HCT116 (cell line): ENCODE results near the gene ZNF169. TPM values are rescaled to one million over a fixed set of nuclear protein-coding genes. Genes with fewer than 3 reads are reported as not detected.

ENCODE experiments used
- ATAC-seq: fragments of 200-7000 bp; cut with Tn5 transposase; 2 replicates; pipeline ENCODE4 v1.9.1; 2020; ENCODE audit warnings: mild to moderate bottlenecking, moderate library complexity
- BruUV-seq: library from RNA; stranded (reverse); fragments of 400-500 nt; replicated peaks from 2 replicates; lab custom pipeline; 2021; lab: Mats Ljungman, UMichigan
- CTCF ChIA-PET: fragments of 300-600 bp; sonication (Branson Sonifier 250); formaldehyde crosslinking; loops from one replicate; lab custom pipeline; 2021; ENCODE audit warnings: antibody characterized with exemption; lab: Charles Lee
- POLR2A ChIA-PET: fragments of 300-600, 350-600 bp; sonication (Branson Sonifier 250); formaldehyde crosslinking; loops from one replicate; lab custom pipeline; 2021; ENCODE audit warnings: antibody characterized with exemption; lab: Charles Lee
- RAD21 ChIA-PET, 2 experiments: fragments of 300-600 bp; sonication (Branson Sonifier 250); formaldehyde crosslinking; loops; one replicate each; lab custom pipeline; 2023; ENCODE audit warnings: low total read pairs in 2 of 2; ENCODE audit not compliant: uncharacterized antibody in 2 of 2, unreplicated experiment in 2 of 2, low non-redundant PET in 1 of 2; lab: Charles Lee
- DNase-seq: peaks from one replicate; pipeline ENCODE4 v3.0.0-alpha.2; 2010; ENCODE audit warnings: low read depth, low spot score
- H2AFZ ChIP-seq: fragments of 200-600 bp; shearing (Covaris generic), sonication (generic); 2 replicates; pipeline ENCODE4 v1.6.1; 2017; ENCODE audit warnings: low read depth, mixed run types, mixed read lengths, antibody characterized with exemption, low read length; ENCODE audit not compliant: poor library complexity, severe bottlenecking
- H3K27ac ChIP-seq: 2 replicates; pipeline ENCODE4 v1.5.1; 2012; ENCODE audit warnings: low read depth, low read length
- H3K27me3 ChIP-seq: fragments of 200-600 bp; sonication (generic); 2 replicates; pipeline ENCODE4 v1.6.1; 2016; ENCODE audit warnings: mixed run types, low read length, mixed read lengths; ENCODE audit not compliant: insufficient read depth
- H3K36me3 ChIP-seq, 2 experiments: fragments of 200-500 bp in 1 of 2; fragments of 200-600 bp in 1 of 2; sonication (Bioruptor generic) in 1 of 2; sonication (generic) in 1 of 2; 2 replicates each; pipeline versions ENCODE4 v1.5.1 to v1.6.1; 2014 to 2016; ENCODE audit warnings: low read length in 2 of 2, inconsistent platforms in 1 of 2, mixed read lengths in 1 of 2, mixed run types in 1 of 2; ENCODE audit not compliant: insufficient read depth in 2 of 2, control insufficient read depth in 1 of 2
- H3K4me1 ChIP-seq, 2 experiments: fragments of 200-600 bp in 1 of 2; sonication (generic) in 1 of 2; 2 replicates each; pipeline versions ENCODE4 v1.5.1 to v1.6.1; 2012 to 2017; ENCODE audit warnings: low read length in 2 of 2, inconsistent platforms in 1 of 2, mild to moderate bottlenecking in 1 of 2, mixed read lengths in 1 of 2, mixed run types in 1 of 2, moderate library complexity in 1 of 2; ENCODE audit not compliant: insufficient read depth in 2 of 2, control insufficient read depth in 1 of 2
- H3K4me2 ChIP-seq: fragments of 200-600 bp; sonication (generic); 2 replicates; pipeline ENCODE4 v1.6.1; 2017; ENCODE audit warnings: mixed run types, low read length, mixed read lengths
- H3K4me3 ChIP-seq, 2 experiments: fragments of 200-600 bp in 1 of 2; sonication (generic) in 1 of 2; replicated peaks in 1 of 2; 2 replicates each; pipeline ENCODE4 v1.5.1; 2011 to 2016; ENCODE audit warnings: low read length in 2 of 2, control low read depth in 1 of 2, low read depth in 1 of 2, mild to moderate bottlenecking in 1 of 2, mixed read lengths in 1 of 2, mixed run types in 1 of 2
- H3K79me2 ChIP-seq: fragments of 200-600 bp; sonication (generic); 2 replicates; pipeline ENCODE4 v1.6.1; 2017; ENCODE audit warnings: mild to moderate bottlenecking, mixed run types, low read length, moderate library complexity, mixed read lengths; ENCODE audit not compliant: insufficient read depth
- H3K9ac ChIP-seq: fragments of 200-600 bp; sonication (generic); 2 replicates; pipeline ENCODE4 v1.6.1; 2016; ENCODE audit warnings: low read length, mixed read lengths
- H3K9me2 ChIP-seq: fragments of 200-600 bp; sonication (generic), shearing (Covaris generic); 2 replicates; pipeline ENCODE4 v1.6.1; 2017; ENCODE audit warnings: mixed run types, mild to moderate bottlenecking, moderate library complexity; ENCODE audit not compliant: insufficient read depth
- H3K9me3 ChIP-seq, 2 experiments: fragments of 200-500 bp in 1 of 2; fragments of 200-600 bp in 1 of 2; sonication (Bioruptor generic) in 1 of 2; sonication (generic) in 1 of 2; 2 replicates each; pipeline ENCODE4 v1.6.1; 2014 to 2017; ENCODE audit warnings: low read length in 2 of 2, mixed read lengths in 2 of 2, inconsistent platforms in 1 of 2, low read depth in 1 of 2, mild to moderate bottlenecking in 1 of 2, mixed run types in 1 of 2, moderate library complexity in 1 of 2; ENCODE audit not compliant: control insufficient read depth in 1 of 2, insufficient read depth in 1 of 2
- H4K20me1 ChIP-seq: fragments of 200-600 bp; sonication (generic), shearing (Covaris generic); 2 replicates; pipeline ENCODE4 v1.6.1; 2017; ENCODE audit warnings: mixed run types, mild to moderate bottlenecking, moderate library complexity; ENCODE audit not compliant: insufficient read depth
- ATF3 ChIP-seq: IDR thresholded peaks from 2 replicates; pipeline ENCODE4 v1.6.1; 2012
- CBX3 ChIP-seq: IDR thresholded peaks from 2 replicates; pipeline ENCODE4 v1.6.1; 2012; ENCODE audit warnings: low read depth
- EZH2phosphoT487 ChIP-seq: fragments of 200-600 bp; IDR thresholded peaks from 2 replicates; pipeline ENCODE4 v1.6.1; 2018; ENCODE audit warnings: antibody characterized with exemption, borderline replicate concordance
- FOSL1 ChIP-seq: IDR thresholded peaks from 2 replicates; pipeline ENCODE4 v1.6.1; 2012; ENCODE audit warnings: low read depth
- POLR2A ChIP-seq: IDR thresholded peaks from 2 replicates; pipeline ENCODE4 v1.7.0; 2011; ENCODE audit warnings: borderline replicate concordance; ENCODE audit not compliant: insufficient read depth, insufficient read length; ENCODE audit errors: extremely low read depth
- REST ChIP-seq: IDR thresholded peaks from 2 replicates; pipeline ENCODE4 v1.6.1; 2012; ENCODE audit warnings: low read depth
- SIN3A ChIP-seq: IDR thresholded peaks from 2 replicates; pipeline ENCODE4 v1.6.1; 2012; ENCODE audit warnings: low read depth
- SP1 ChIP-seq: IDR thresholded peaks from 2 replicates; pipeline ENCODE4 v1.6.1; 2012; ENCODE audit warnings: low read depth
- intact Hi-C: fragments of 100-400 bp; cut with micrococcal nuclease; formaldehyde crosslinking; loops from 2 replicates; pipeline ENCODE4 v1.10.0; 2022
- total RNA-seq: library from RNA; stranded (reverse); gene quantifications from one replicate; pipeline ENCODE4 v1.2.1, GENCODE V29; 2021; ENCODE audit not compliant: unreplicated experiment
- TF ChIP-seq, protein P1 (sequence below): IDR thresholded peaks from 2 replicates; pipeline ENCODE4 v1.6.1; 2011; ENCODE audit warnings: mild to moderate bottlenecking, low read length, moderate library complexity; ENCODE audit not compliant: insufficient replicate concordance; ENCODE audit errors: extremely low read depth
- TF ChIP-seq, protein P2 (sequence below), 3 experiments: fragments of 200-600 bp in 1 of 3; sonication (generic) in 1 of 3; IDR thresholded peaks in 2 of 3; conservative IDR thresholded peaks in 1 of 3; 2 replicates each; pipeline ENCODE4 v1.5.1; 2012 to 2017; ENCODE audit warnings: low read depth in 2 of 3, low read length in 2 of 3, antibody characterized with exemption in 1 of 3, borderline replicate concordance in 1 of 3, control low read depth in 1 of 3, mild to moderate bottlenecking in 1 of 3, mixed read lengths in 1 of 3, mixed run types in 1 of 3, moderate library complexity in 1 of 3; ENCODE audit not compliant: insufficient read depth in 1 of 3

Gene ZNF169
- total RNA-seq, 1 experiment from 2014 or later = 5.4 TPM

- H3K4me3 ChIP-seq = no peak overlapping the region
- no peaks in the 10 kb centered on the region for H3K9me2 ChIP-seq
- ChIA-PET CTCF (no interaction called here), RAD21 (no interaction called here), POLR2A (no interaction called here)
- no peak for ATAC-seq
- BruUV-seq = no TSS peak
- H3K9me3 ChIP-seq = no peaks in the 10 kb centered on the region
- H2AFZ ChIP-seq = no peak overlapping the region
- H3K27ac ChIP-seq = no peak overlapping the region
- H3K36me3 ChIP-seq = 0 out of 4 replicates have a peak, but pooled peaks cover 0 to 8% of the 10 kb centered on the region in 2 experiments
- H3K4me1 ChIP-seq = no peaks in the 10 kb centered on the region
- H3K79me2 ChIP-seq = no peaks in the 10 kb centered on the region
- TF ChIP-seq, protein P1, sequence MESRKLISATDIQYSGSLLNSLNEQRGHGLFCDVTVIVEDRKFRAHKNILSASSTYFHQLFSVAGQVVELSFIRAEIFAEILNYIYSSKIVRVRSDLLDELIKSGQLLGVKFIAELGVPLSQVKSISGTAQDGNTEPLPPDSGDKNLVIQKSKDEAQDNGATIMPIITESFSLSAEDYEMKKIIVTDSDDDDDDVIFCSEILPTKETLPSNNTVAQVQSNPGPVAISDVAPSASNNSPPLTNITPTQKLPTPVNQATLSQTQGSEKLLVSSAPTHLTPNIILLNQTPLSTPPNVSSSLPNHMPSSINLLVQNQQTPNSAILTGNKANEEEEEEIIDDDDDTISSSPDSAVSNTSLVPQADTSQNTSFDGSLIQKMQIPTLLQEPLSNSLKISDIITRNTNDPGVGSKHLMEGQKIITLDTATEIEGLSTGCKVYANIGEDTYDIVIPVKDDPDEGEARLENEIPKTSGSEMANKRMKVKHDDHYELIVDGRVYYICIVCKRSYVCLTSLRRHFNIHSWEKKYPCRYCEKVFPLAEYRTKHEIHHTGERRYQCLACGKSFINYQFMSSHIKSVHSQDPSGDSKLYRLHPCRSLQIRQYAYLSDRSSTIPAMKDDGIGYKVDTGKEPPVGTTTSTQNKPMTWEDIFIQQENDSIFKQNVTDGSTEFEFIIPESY = no peak
- no peak for TF ChIP-seq ATF3
- TF ChIP-seq SIN3A = no peak
- no peak for TF ChIP-seq POLR2A
- no peak for TF ChIP-seq SP1
- no peak for TF ChIP-seq EZH2phosphoT487
- TF ChIP-seq, protein P2, sequence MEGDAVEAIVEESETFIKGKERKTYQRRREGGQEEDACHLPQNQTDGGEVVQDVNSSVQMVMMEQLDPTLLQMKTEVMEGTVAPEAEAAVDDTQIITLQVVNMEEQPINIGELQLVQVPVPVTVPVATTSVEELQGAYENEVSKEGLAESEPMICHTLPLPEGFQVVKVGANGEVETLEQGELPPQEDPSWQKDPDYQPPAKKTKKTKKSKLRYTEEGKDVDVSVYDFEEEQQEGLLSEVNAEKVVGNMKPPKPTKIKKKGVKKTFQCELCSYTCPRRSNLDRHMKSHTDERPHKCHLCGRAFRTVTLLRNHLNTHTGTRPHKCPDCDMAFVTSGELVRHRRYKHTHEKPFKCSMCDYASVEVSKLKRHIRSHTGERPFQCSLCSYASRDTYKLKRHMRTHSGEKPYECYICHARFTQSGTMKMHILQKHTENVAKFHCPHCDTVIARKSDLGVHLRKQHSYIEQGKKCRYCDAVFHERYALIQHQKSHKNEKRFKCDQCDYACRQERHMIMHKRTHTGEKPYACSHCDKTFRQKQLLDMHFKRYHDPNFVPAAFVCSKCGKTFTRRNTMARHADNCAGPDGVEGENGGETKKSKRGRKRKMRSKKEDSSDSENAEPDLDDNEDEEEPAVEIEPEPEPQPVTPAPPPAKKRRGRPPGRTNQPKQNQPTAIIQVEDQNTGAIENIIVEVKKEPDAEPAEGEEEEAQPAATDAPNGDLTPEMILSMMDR (IDR thresholded peaks at IDR 0.05 in 2 of 3, conservative IDR thresholded peaks at IDR 0.05 in 1 of 3; ENCODE audit: borderline replicate concordance in 1 of 3, insufficient read depth in 1 of 3, low read depth in 2 of 3, low read length in 2 of 3) = no peak
- TF ChIP-seq FOSL1 = no peak
- TF ChIP-seq REST = no peak
- TF ChIP-seq CBX3 = no peak
- no peaks in the 10 kb centered on the region for H4K20me1 ChIP-seq
- no peak overlapping the region for H3K4me2 ChIP-seq
- intact Hi-C loops = no loop called here
- H3K9ac ChIP-seq = no peak overlapping the region
- no peaks in the 10 kb centered on the region for H3K27me3 ChIP-seq
- DNase-seq = no peak
Measured at GRCh38 chr9:94287877-94288513, 28.9 kb downstream of the ZNF169 start.
